Epidermal melanocyte (primary cell): ENCODE results near the gene MAP6.
A peak's percentile ranks its signal among the peaks of the same experiment; 100 is the strongest.

Experiments
- DNase-seq: peaks from one replicate; pipeline ENCODE4 v3.0.0; 2011; ENCODE audit warnings: low spot score; ENCODE audit not compliant: insufficient read length

MAP6 gene

GRCh38 chr11:75554258-75555022 is 114.4 kb downstream of the MAP6 start:
- peak; percentile 60 for DNase-seq

- no peak for DNase-seq
These were observed 115.0 kb downstream of the MAP6 start for GRCh38 chr11:75553889-75554257.

GRCh38 chr11:75553182-75553581 is 115.7 kb downstream of the MAP6 start:
- no peak for DNase-seq

- DNase-seq: no peak
These were observed 119.4 kb downstream of the MAP6 start for GRCh38 chr11:75549370-75549958.

GRCh38 chr11:75548595-75549272 is 120.1 kb downstream of the MAP6 start:
- peak; percentile 59 for DNase-seq

- DNase-seq: peak; percentile 82
These were observed 121.2 kb downstream of the MAP6 start for GRCh38 chr11:75547617-75548058.

- DNase-seq: no peak
These were observed 121.7 kb downstream of the MAP6 start for GRCh38 chr11:75547177-75547576.

- DNase-seq: no peak
These were observed 125.0 kb downstream of the MAP6 start for GRCh38 chr11:75543806-75544205.

- DNase-seq: no peak
These were observed 126.8 kb downstream of the MAP6 start for GRCh38 chr11:75542088-75542438.

- DNase-seq: no peak
These were observed 127.4 kb downstream of the MAP6 start for GRCh38 chr11:75541193-75542087.

GRCh38 chr11:75539459-75540334 is 129.1 kb downstream of the MAP6 start:
- no peak for DNase-seq

- no peak for DNase-seq
These were observed 130.5 kb downstream of the MAP6 start for GRCh38 chr11:75538150-75538942.

GRCh38 chr11:75537740-75538139 is 131.1 kb downstream of the MAP6 start:
- DNase-seq: no peak
